Brain microvascular endothelial cell (primary cell): ENCODE measurements around the gene CD72.

Experiments used
- DNase-seq: peaks from one replicate; pipeline ENCODE4 v3.0.0-alpha.2; 2020
- H3K27ac ChIP-seq: fragments of 250-450 bp; sonication (Bioruptor Pico); 2 replicates; pipeline ENCODE4 v1.5.1; 2020; ENCODE audit warnings: mild to moderate bottlenecking, moderate library complexity
- H3K27me3 ChIP-seq: fragments of 250-450 bp; sonication (Bioruptor Pico); replicated peaks from 2 replicates; pipeline ENCODE4 v1.5.1; 2020; ENCODE audit warnings: mild to moderate bottlenecking
- H3K36me3 ChIP-seq: fragments of 250-450 bp; sonication (Bioruptor Pico); replicated peaks from 2 replicates; pipeline ENCODE4 v1.5.1; 2020; ENCODE audit warnings: mild to moderate bottlenecking
- H3K4me3 ChIP-seq: 2 replicates; pipeline ENCODE4 v1.5.1; 2011; ENCODE audit warnings: low read depth, mild to moderate bottlenecking, control low read depth, low read length, moderate library complexity
- in situ Hi-C: cut with HindIII; loops from 2 replicates; pipeline ENCODE4 v1.10.0; 2017; ENCODE audit warnings: low sequenced_read_pairs, low pct_ligation_motif_present
- TF ChIP-seq, protein P1 (sequence below): IDR thresholded peaks from 2 replicates; pipeline ENCODE4 v1.5.1; 2011; ENCODE audit warnings: low read depth, mild to moderate bottlenecking, moderate library complexity, low read length, control low read depth, inconsistent platforms; ENCODE audit errors: missing control alignments

The CD72 gene

DNA sequence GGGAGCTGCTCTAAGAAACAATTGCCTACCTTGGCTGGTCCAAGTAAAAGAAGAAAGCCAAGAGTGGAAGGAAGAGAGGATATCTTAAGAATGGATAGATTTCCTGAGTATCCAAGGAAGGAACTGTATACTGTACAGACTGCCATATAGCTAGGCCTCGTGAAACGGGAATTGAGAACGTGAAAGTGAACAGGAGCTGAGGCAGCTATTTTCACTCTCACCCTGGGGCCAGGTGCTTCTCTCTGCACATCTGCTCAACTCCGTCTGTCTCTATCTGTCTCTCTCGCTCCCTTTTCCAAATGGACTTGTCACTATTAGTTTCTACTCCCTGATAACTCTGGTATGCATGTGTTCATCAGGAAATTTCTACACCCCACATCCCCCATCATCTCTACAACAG, 49.0 kb downstream of the CD72 start:
- no peaks in the 10 kb centered on the region for H3K27me3 ChIP-seq
- in situ Hi-C loops, result no loop called here
- TF ChIP-seq, protein P1, sequence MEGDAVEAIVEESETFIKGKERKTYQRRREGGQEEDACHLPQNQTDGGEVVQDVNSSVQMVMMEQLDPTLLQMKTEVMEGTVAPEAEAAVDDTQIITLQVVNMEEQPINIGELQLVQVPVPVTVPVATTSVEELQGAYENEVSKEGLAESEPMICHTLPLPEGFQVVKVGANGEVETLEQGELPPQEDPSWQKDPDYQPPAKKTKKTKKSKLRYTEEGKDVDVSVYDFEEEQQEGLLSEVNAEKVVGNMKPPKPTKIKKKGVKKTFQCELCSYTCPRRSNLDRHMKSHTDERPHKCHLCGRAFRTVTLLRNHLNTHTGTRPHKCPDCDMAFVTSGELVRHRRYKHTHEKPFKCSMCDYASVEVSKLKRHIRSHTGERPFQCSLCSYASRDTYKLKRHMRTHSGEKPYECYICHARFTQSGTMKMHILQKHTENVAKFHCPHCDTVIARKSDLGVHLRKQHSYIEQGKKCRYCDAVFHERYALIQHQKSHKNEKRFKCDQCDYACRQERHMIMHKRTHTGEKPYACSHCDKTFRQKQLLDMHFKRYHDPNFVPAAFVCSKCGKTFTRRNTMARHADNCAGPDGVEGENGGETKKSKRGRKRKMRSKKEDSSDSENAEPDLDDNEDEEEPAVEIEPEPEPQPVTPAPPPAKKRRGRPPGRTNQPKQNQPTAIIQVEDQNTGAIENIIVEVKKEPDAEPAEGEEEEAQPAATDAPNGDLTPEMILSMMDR, result no peak
- H3K27ac ChIP-seq, result no peak overlapping the region
- DNase-seq, result no peak
- H3K4me3 ChIP-seq, result no peak overlapping the region
- no peaks in the 10 kb centered on the region for H3K36me3 ChIP-seq

DNA sequence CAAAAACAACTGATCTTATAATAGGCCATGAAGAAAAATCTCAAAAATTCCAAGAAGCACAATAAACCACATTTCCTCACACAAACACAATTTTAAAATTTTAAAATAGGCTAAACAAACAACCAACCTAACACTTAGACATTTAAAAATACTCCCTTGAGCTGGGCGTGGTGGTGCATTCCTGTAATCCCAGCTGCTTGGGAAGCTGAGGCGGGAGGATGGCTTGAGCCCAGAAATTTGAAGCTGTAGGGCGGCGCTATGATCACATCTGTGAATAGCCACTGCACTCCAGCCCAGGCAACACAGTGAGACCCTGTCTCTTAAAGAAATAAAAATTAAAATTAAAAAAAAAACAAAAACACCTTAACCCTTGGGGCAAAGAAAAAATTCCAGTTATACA, 50.0 kb downstream of the CD72 start:
- in situ Hi-C loops, result no loop called here
- Histone ChIP-seq H3K27ac (no peak overlapping the region), H3K4me3 (no peak overlapping the region), H3K27me3 (no peaks in the 10 kb centered on the region), H3K36me3 (no peaks in the 10 kb centered on the region)
- DNase-seq, result no peak
- TF ChIP-seq, protein P1, result no peak

DNA sequence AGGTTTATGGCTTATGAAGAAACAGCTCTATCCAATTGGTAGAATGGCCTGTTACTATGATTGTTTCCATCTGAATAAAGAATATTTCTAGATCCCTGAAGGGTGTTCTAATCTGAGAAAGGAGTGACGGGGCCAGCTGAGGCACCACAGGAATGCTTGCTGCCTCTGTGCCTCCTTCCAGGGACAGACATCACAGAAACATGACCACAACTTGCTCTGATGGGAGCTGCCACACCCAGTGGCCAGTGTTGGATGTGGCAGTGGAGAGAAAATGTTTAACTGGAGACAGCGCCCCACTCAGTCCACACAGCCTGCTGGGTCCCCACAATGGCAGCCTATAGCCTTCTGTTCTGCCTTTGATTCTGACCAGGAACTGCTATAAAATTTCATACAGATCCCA, 51.8 kb downstream of the CD72 start:
- peak; percentile 40 for DNase-seq
- Histone ChIP-seq H3K36me3 (peaks cover 12% of the 10 kb centered on the region), H3K4me3 (no peak overlapping the region), H3K27me3 (no peaks in the 10 kb centered on the region), H3K27ac (no peak overlapping the region)
- in situ Hi-C loops, result no loop called here
- TF ChIP-seq, protein P1, result peak; percentile 18

DNA sequence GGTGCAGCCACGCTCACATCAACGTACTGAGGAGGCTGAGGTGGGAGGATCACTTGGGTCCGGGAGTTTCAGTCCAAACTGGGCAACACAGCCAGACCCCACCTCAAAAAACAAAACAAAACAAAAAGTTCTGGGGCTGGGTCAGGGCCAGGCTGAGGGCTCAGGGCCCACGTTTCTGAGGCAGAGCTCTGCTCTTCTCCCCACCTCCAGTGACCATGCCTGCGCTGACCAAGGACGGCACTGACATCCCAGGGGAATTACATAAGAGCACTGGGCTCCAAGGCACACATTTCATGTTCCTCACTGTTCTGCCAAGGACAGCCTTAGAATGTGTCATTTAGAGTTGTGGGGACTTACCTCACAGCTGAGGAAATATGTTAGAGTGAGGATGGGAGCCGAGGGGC, 53.6 kb downstream of the CD72 start:
- Histone ChIP-seq H3K27ac (no peak overlapping the region), H3K27me3 (no peaks in the 10 kb centered on the region), H3K4me3 (no peak overlapping the region), H3K36me3 (peaks cover 28% of the 10 kb centered on the region)
- no peak for DNase-seq
- in situ Hi-C loops, result no loop called here
- TF ChIP-seq, protein P1, result no peak

DNA sequence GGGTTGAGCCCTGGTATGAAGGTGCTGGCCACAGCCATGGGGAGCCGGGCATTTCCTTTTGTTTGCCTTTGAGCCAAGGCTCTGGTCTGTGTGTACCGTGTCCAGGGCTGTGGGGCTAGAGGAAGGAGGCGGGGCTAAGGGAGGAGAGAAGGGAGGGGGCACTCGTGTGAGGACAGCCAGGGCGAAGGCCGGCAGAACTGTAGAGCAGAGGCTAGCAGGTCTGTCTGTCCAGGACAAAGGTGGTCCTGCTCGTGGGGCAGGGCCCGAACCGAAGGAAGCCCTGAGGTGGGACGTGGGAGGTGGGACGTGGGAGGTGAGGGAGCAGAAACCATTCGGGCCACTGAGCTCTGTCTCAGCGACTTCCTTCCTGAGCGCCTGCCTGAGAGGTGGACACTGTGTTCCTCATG, 54.4 kb downstream of the CD72 start:
- DNase-seq, result no peak
- Histone ChIP-seq H3K4me3 (no peak overlapping the region), H3K36me3 (peaks cover 37% of the 10 kb centered on the region), H3K27me3 (no peaks in the 10 kb centered on the region), H3K27ac (peak overlapping the region; percentile 12)
- TF ChIP-seq, protein P1, result no peak
- in situ Hi-C loops, result no loop called here
